ENCODE measurements around the gene SULT1C4.

Gene SULT1C4

DNA sequence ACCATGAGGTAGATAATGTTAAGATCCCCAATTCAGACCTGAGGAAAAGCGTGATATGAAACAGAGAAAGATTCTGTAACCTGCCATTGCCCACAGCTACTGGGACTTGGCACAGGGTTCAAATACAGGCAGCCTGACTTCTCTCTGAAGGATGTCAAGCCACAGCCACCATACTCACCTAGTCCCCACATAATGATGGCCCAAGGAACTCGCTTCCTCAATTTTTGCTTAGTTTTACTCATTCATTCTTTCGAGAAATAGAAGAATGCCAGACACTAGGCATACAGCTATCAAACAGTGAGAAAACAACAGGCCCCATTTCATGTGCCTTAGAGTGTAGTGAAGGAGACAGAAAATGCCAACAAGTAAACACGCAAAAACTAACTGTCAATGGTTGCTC is 980 bp upstream of the SULT1C4 start:
- no peak for DNase-seq

DNA sequence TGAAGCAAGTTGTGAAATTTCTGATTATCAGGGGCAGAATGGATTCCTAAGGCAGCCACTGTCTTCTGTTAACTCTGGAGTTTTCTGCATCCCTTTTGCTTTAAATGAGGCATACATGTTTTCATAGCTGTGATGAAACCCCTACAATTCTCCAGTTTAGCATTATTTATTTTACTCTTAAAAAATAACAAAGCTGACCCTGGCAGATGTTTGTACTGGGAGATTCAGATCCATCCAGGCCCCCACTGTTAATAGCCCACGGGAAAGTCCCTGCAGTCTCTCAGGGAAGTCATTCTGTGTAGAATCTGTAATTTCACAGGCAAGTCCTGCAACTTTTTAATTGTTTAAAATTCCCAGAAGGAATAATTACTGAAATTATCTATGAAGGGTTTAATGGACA is 353 bp upstream of the SULT1C4 start:
- DNase-seq = no peak

DNA sequence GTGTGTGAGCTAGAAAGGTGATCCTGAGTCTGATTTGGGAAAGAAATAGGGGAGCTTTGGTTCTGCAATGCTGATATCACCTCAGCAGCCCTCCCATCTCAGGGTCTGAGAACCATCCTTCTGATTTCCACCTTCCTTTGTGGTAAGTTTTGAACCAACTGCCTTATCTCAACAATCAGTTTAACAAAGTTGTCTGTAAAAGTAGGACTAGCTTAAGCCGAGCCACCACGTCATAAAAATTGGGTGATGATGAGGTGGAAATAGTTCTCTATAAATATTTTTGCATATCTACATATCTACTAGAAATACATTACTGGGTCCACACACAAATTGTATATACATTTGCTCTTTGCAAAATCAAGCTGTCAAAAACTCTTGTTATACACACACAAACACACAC is 1.1 kb downstream of the SULT1C4 start:
- no peak for DNase-seq

DNA sequence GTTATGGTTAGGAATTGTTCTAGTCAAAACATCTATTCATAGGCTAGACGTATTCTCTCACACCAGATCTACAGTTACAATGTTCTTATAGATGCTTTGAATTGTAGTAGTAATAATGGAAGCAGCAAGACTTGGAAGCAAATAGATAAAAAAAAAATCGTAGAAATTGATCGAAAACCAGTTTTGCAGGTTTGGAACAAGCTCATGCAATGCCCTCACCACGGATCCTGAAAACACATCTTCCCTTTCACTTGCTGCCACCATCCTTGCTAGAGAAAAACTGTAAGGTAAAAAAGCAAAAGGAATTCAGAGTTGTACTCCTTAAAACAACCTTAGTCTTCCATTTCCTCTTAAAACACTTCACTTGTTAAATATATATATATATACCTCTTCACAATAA is 4.4 kb downstream of the SULT1C4 start:
- DNase-seq = no peak

DNA sequence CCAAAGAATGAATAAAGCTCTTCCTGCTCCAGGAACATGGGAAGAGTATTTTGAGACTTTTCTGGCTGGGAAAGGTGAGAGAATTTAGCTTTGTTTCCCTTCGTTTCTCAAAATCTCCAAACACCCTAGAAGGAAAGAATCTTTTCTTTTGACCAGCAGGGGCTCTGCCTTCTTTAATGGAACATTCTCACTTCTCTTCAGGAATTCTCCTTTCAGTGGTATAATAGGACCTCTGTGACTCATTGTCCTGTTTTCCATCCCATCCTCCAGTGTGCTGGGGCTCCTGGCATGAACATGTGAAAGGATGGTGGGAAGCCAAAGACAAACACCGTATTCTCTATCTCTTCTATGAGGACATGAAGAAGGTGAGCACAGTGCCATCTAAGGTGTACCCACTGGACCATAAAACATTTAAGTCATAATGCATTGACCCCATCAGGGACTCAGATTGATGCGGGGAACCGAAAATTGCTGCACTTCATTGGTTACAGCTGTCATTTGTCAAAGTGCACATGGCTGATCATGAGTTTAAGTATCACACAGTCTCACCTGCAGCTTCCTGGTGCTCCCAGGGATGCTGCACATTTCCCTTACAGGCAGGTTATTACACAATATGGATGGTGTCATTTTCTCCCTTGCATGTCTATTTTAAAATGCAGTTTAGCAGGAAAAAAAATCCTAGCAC is 5.5 kb downstream of the SULT1C4 start:
- DNase-seq = no peak

DNA sequence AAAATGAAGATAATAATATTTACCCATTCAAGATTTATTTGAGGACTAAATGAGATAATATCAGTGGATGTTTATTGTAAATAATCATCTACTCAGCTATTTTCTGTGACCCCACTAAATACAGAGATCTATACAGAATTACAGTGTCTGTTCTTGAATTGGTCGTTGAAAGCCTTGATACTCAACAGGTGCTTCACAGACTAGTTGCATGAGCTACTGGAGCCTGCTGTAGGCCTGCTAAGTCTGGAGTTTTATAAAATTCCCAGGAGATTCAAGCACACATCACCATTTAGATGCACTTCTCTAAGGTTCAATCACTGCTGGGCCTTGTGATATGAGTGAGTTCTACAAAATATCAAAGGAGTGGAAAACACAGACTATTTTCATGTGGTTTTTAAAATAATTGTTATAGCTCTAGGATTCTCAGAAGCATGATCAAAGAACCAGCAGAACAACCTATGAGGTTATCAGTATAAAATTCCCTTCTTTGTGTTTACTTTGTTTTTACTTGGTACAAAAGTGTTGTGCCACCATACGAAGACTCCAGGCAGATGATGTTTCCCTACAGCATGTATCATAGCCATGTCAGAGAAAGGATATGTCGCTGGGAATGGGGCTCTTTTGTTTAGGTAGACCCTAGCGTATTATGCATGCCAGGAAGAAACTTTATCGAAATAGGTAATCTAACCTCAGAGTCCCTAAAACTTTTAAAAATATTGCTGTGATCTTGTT is 7.1 kb downstream of the SULT1C4 start:
- DNase-seq = no peak

DNA sequence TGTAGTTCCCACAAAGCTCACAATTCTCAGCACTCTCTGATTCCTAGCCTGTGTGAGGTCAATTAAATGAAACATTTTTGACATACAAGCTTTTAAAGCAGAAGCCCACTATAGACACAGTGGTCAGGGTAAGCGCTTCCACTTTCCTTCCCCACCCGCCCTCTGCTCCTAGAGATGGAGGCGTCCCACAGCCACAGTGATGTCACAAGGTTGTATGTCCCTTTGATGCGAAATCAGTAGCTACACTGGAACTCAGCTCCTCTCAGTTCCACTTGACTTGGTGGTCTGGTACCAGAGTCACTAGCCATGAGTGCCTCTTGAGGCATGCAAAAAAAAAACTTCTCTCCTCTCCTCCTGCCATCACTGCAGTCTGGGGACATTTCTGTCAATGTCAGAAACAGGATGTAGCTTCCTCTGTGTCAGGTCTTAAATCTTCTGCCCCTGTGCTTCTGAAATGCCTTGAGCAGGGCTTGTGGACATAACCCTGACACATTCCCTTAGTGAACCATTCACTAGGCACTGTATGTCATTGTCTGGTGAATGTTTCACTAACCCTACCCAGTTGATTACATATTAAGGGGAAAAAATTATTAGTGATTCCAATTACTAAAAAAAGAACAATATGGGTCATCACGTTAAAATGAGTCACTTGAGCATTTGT is 7.8 kb downstream of the SULT1C4 start:
- DNase-seq = no peak

DNA sequence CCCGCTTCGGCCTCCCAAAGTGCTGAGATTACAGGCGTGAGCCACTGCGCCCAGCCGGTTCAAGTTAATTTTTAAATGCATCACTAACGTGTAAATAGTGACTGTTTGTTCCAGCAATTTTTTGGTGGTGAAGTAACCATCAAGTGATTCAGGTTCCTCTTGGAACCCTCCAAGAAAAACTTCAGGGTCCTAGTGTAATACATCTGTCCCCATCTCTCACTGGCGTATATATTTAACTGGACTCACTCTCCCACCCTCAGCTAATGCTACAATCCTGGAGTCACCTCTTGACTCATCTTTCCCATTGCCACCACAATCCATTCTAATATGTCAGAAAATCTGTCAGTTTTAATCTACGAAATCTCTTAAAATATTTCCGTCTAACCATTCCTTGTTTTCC is 10.3 kb downstream of the SULT1C4 start:
- DNase-seq = no peak

DNA sequence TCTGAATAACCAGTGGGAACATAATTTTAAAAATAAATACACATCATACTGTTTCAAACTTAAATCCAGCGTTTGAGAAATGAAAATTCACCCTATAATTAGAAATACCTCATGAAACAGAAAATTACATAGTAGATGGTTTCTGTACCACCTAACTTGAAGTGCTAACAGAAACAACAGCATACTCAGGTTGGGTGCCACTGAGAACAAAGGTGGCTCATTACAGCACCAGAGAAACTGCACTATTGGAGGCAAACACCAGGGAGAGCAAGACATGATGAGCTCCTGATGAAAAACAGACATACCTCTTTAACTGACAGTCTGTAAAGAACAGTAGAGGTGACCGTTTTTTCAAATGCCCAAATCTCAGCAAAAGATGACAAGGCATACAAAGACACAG is 12.6 kb downstream of the SULT1C4 start:
- DNase-seq = no peak

DNA sequence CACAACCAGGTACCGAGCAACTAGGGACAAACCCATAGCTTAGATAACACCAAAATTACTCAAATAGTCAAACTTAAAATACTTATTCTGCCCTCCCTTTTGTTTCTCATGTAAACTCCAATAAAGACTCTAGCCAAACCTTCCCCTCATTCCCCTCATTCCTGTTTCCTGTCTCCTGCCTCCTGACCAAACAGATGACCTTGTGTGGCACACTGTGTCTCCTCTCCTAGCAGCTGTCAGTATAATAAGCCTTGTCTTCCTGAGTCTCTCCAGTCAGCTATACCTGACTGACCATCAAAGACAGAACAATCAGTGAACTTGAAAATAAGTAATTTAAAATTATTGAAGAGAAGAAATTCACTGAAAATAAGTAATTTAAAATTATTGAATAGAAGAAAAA is 14.3 kb downstream of the SULT1C4 start:
- DNase-seq = no peak

DNA sequence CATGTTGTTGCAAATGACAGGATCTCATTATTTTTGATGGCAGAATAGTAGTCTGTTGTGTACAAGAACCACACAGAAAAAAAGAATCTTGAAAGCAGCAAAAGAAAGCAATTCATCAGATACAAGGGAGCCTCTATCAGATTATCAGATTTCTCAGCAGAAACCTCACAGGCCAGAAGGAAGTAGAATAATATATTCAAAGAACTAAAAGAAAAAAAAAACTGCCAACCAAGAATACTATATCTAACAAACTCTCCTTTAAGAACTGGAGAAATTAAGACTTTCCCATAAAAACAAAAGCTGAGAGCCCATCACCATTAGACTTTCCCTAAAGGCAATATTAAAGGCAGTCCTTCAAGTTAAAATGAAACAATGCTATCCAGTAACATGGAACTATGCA is 15.4 kb downstream of the SULT1C4 start:
- no peak for DNase-seq

DNA sequence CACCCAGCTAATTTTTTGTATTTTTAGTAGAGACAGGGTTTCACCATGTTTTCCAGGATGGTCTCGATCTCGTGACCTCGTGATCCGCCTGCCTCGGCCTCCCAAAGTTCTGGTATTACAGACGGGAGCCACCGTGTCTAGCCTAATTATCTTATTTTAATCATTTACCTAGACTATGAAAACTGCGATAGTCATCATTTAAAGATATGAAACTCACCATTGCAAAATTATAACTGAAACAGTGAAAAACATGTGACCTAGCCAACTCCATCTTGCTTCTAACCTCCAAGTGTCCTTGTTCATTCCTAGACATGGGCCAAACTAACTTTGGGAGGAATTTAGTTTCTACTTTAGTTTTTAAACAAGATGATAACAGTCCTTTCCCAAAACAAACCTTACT is 17.4 kb downstream of the SULT1C4 start:
- no peak for DNase-seq

DNA sequence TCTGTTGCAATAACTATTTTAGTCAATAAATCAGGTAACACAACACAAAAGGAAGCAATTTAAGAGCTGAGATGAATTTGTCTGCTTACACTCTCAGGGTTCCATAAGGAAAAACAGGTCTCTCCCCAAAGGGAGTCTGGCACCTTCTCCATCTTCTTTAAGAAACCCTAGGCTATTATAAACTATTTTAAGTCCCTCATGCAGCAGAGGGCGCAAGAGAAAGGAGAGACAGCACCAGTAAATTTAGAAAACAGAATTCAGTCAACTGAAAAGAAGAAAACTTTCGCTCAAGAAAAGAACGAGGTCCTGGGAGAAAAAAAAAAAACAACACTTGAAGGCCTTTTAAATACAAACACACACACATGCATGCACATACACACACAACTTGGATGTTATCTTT is 19.1 kb downstream of the SULT1C4 start:
- DNase-seq = no peak

DNA sequence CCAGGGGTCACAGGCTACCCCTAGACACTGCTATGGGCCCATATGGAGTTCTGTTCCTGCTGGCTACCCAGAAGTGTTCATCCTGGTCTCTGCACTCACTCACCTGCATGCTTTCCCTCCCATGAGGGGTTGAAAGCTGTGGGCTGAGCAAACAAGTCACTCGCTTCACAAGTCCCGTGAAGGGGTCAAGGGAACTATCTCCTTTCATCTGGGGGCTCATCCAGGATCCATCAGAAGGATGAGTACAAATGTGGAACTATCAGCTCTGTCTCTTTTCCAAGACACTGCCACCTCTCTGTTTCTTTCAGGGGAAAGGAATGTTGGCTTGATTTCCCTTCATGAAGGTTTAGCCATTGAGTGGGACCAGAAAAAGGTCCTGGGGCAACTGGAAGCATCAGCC is 21.7 kb downstream of the SULT1C4 start:
- DNase-seq = no peak

DNA sequence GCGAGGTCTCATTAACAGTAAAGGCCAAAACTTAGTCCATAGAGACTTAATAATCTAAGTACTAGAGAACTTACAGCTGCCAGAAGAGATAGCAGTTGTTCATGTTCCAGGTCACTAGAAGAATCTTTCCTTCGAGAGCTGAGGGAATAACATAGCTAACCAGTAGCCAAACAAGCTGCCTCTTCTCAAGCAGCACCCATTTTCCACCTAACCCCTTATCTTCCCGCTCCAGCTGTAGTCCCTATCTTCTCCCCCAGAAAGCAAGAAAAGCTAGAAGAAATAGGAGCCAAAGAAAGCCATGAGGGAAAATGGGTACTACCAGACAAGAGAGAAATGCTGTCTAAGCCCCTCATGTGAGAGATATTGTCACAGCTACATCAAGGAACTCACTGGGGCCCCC is 24.0 kb downstream of the SULT1C4 start:
- no peak for DNase-seq

DNA sequence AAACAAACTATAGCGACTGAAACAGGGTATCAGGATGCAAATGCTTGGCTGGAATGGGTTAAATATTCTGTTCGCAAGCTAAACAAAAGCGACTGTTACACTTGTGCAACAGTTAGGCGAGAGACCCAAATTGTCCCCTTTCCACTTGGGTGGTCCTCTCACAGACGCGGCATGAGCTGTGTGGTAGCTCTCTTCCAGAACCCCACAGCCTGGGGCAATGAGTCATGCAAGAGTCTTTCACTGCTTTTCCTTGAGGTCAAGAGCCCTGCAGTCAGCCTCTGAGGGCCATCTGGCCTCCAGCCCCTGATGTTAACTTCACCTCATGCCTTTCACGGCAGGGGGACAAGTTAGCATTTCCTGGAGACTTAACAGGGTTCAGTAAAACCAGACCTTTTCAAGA is 25.7 kb downstream of the SULT1C4 start:
- no peak for DNase-seq

DNA sequence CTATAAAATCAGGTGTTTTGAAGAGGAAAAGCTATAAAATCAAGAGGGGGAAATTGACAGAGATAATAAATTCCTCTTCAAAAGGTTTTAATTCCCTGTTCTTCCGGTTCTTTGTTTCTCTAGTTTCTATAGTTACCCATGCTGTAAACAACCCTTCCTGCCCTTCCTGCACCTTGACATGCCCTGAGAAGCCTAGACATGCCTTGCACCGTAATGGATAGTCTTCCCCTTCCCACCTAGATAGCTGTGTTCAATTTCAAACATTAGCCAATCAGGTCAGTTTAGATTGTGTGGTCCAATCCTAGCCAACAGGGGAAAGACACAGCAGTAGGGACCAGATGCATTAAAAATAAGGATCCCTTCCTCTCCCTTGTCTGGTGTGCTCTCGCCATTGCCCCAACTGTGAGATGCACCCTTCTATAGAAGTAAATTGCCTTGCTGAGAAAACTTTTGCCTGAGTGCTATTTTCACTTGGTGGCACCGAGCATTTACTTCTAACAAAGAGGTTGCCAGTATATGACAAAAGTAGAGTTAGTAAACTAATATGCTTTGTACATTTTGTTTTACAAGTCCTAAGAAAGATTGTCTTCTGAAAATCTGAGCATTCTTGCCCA is 27.1 kb downstream of the SULT1C4 start:
- DNase-seq = no peak

DNA sequence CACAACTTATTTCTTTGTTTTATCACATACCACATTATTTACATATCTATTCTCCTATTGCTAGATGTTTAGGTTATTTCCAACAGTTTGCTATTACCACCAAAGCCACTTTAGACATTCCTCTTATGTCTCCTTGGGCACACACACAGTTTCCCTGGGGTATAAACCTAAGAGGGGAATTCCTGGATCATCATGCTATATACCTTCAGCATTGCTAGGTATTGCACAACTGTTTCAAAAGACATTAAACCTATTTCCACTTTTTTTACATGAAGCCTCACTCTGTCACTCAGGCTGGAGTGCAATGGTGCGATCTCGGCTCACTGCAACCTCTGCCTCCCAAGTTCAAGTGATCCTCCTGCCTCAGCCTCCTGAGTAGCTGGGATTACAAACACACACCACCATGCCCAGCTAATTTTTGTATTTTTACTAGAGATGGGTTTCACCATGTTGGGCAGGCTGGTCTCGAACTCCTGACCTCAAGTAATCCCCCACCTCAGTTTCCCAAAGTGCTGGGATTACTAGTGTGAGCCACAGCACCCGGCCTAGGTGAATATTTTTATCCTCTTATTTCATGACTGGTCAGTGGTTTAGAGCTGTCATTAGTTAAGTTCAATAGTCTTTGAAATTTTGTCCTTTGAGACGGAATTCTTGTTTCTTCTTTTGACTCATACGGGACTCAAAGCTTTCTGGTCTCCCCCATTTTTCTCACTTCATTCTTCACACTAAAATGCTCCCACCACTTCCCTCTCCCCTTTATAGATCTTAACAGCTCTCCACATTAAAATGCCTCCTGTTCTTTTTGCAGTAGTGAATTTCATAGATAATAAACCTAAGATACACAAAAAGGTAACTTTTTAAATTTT is 30.3 kb downstream of the SULT1C4 start:
- DNase-seq = no peak

DNA sequence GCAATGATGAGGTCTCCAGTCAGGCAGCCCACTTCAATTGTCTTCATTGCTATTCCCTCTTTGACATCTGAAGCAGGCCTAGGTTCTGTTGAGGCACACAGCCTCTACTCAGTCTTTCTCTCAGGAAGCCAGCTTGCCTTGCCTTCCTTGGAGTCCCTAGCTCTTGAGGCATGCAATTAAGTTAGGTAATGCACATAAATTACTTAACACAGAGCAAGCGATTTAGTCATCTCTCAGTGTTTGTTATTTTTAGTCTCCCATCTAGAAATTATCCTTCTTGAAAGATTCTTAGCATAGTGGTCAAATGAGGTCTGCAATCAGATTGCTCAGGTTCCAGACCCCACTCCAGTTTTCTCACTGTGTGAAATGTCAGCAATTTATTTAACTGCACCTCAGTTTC is 32.0 kb downstream of the SULT1C4 start:
- DNase-seq = no peak

DNA sequence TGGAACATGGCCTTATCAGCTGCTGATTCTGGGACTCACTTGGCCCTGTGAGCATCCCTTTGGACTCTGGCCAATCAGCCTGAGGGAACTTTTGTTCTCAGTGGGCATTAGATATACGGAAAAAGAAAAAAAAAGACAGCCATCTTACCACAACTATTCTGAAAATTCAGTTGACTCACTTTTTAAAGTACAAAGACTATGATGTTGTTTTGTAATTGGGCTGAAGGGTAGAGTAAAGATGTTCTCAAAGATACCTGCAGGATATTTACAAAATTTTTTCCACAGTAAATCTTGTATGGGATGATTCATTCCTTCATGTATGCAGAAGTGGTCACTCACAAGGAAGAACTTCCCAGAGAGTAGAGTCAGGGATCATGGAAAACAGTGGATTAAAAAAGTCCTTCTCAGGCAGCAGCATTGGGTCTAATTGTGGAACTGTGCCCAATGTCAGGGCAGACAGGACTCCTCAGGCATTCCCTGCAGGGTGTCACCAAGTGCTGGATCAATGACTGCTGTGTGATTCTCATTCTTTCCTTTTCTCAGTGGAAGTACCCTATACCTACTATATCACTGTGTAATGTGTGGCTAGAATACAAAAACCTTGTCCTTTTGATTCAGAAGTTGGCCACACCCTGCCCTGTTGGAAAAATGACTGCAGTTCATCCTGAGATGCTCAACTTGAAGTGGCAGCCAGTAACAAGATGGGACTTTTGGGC is 35.4 kb downstream of the SULT1C4 start:
- no peak for DNase-seq

DNA sequence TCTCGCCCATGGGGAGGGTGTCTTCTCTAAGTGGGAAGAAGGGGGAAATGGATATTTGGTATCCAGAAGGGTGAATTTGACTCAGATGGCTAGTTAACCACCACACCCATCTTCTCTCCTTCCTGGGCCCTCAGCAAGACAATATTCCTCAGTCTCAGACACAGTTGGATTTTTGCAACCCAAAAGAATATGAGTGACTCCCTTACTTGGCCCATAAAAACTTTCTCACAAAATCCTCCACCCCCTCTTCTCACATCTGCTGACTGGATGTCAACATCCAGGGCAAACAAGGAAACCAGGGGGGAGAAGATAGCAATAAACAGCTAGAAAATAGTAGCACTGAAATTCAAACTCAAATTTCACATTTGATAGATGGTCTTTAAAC is 35.9 kb downstream of the SULT1C4 start:
- no peak for DNase-seq

DNA sequence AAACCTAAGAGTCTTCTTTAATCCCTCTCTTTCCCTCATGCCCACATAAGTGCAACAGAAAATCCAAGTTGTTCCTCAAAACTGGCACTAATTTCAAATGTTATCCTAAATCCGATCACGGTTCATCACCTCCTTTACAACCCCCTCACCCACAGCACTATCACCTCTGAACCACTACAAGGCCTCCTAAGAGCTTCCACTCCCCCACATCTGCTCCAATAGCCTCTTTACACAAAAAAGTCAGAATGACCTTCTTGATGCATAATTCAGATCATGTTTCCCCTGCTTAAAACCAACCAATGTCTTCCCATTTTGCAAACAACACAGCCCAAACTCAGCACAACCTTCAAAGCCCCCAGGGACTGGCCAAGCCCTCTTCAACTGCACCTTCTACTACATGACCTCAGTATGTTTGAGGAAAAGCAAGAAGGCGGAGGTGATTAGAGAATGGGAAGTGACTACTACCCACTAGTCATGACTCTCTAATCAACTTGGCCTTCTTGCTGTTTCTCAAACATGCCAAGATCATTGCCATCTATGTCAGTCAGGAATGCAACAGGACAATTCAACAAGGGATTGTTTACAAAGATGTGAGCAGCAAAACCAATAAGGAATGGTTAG is 36.6 kb downstream of the SULT1C4 start:
- no peak for DNase-seq

Data from stimulated activated CD4-positive, alpha-beta T cell treated with anti-CD3 and anti-CD28 coated beads, Interleukin-4, amount 100 ng/mL, for 1 hour (primary cell).